ENCODE data around the gene PCDHA4.
A peak's percentile ranks its signal among the peaks of the same experiment; 100 is the strongest.
"Not testable (repeated sequence)": the region's sequence is repeated elsewhere in the genome, so short reads cannot be mapped to it uniquely, and the experiment has no call there.

The PCDHA4 gene

GRCh38 chr5:140822281-140822629 is 15.4 kb downstream of the PCDHA4 start:
- no peak for DNase-seq

- not testable (repeated sequence) for DNase-seq
Measured at GRCh38 chr5:140822969-140823368, 16.1 kb downstream of the PCDHA4 start.

- DNase-seq, result no peak
Measured at GRCh38 chr5:140823475-140823874, 16.6 kb downstream of the PCDHA4 start.

GRCh38 chr5:140827704-140828361 is 21.0 kb downstream of the PCDHA4 start, which contains the start of gene PCDHA6:
TSS of gene PCDHA6 (plus strand) at chr5:140827960. CDS start at chr5:140828092, 132 bp downstream.
- no peak for DNase-seq

GRCh38 chr5:140828362-140828737 is 21.5 kb downstream of the PCDHA4 start:
- no peak for DNase-seq

GRCh38 chr5:140829511-140830501 is 22.9 kb downstream of the PCDHA4 start:
- not testable (repeated sequence) for DNase-seq

- DNase-seq, result peak; percentile 2
Measured at GRCh38 chr5:140833993-140834392, 27.1 kb downstream of the PCDHA4 start, which contains the start of gene PCDHA7. TSS of gene PCDHA7 (plus strand) at chr5:140834269. CDS start at chr5:140834384, 115 bp downstream.

GRCh38 chr5:140834439-140835008 is 27.7 kb downstream of the PCDHA4 start:
- not testable (repeated sequence) for DNase-seq

GRCh38 chr5:140835622-140836510 is 29.0 kb downstream of the PCDHA4 start:
- no peak for DNase-seq

- DNase-seq, result peak; percentile 56
Measured at GRCh38 chr5:140840978-140841962, 34.4 kb downstream of the PCDHA4 start, which contains the start of gene PCDHA8. TSS of gene PCDHA8 (plus strand) at chr5:140841187. CDS start at chr5:140841322, 135 bp downstream.

- DNase-seq, result no peak
Measured at GRCh38 chr5:140842798-140843733, 36.2 kb downstream of the PCDHA4 start.

- not testable (repeated sequence) for DNase-seq
Measured at GRCh38 chr5:140848139-140849102, 41.6 kb downstream of the PCDHA4 start, which contains the start of gene PCDHA9. TSS of gene PCDHA9 (plus strand) at chr5:140848382. CDS start at chr5:140848496, 114 bp downstream.

- DNase-seq, result not testable (repeated sequence)
Measured at GRCh38 chr5:140849831-140850634, 43.2 kb downstream of the PCDHA4 start.

- peak; percentile 57 for DNase-seq
Measured at GRCh38 chr5:140855772-140856674, 49.2 kb downstream of the PCDHA4 start, which contains the start of gene PCDHA10. TSS of gene PCDHA10 (plus strand) at chr5:140855897. CDS start at chr5:140856049, 152 bp downstream.

- DNase-seq, result no peak
Measured at GRCh38 chr5:140857177-140857986, 50.5 kb downstream of the PCDHA4 start.

GRCh38 chr5:140857987-140858240 is 51.0 kb downstream of the PCDHA4 start:
- DNase-seq, result no peak

Data from OCI-M1 (cell line).